Activated CD8-positive, alpha-beta memory T cell treated with anti-CD3 and anti-CD28 coated beads for 1 hour (primary cell): ENCODE results near the gene DCLK2.

Source experiments
- DNase-seq, 2 donors: peaks; one replicate each; pipeline ENCODE4 v3.0.0-alpha.2; 2020; ENCODE audit warnings: low read depth in 1 of 2; ENCODE audit errors: extremely low read depth in 1 of 2

The DCLK2 gene

GRCh38 chr4:150256225-150256620 lies 178.0 kb downstream of the DCLK2 start:
- no peak for DNase-seq

GRCh38 chr4:150256841-150257730 lies 178.8 kb downstream of the DCLK2 start:
- DNase-seq: no peak

- no peak for DNase-seq
These were observed 180.3 kb downstream of the DCLK2 start for GRCh38 chr4:150258569-150258968.

- no peak for DNase-seq
These were observed 181.8 kb downstream of the DCLK2 start for GRCh38 chr4:150259861-150260567.

DNA sequence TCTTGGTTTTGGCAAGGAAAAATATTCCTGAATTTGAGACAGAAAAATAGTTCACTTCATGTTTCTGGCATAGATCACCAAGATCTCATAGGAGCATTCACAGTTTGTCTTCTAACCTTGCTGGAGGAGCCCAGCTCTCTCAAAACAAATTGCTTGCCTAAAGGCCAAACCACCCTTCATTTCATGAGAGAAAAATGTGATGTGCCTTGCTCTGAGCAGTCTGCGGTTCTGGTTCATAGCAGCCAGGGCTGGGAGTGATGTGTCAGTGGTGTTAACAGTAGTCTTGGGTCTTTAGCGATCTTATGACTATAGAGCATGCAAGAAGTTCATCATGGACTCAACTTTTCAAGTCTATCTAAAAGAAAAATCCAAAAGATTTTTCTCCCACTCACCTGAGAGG lies 183.3 kb downstream of the DCLK2 start:
- no peak for DNase-seq

DNA sequence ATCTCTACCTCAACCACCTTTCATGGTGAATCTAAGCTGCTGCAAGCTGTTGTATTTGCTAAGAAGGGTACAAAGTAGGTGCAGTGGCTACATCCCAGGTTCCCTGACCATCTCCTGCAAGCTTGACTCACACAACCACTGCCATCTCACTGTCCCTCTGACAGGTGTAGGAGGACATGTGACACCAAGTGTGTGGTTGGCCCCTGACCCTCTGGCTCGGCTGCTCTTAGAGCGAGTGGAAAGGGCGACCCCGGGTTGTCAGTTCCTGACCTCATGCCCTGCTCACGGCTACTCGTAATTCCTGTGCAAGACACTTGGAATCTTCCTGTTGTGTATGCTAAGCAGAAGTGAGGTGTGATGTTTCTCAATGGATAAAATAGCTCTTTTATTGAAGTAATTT lies 184.4 kb downstream of the DCLK2 start:
- DNase-seq: no peak

- no peak for DNase-seq
These were observed 186.4 kb downstream of the DCLK2 start for GRCh38 chr4:150264595-150265161.

DNA sequence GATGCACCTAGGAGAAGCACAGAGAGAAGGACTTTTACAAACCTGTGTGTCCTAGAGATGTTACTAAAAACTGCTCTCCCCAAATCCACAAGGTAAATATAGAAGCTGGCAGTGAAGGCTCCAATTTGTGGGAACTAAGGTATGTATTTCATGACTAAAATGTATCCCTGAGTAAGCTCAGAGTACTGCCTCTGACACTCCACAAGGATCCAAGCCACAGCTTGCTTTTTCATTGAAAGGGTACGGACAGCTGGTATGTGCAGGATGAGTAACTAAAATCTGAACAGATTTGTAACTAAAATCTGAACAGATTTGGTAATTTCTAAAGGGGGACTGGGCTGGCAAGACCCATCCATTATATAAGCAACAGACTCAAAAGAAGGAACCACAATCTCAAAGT lies 187.6 kb downstream of the DCLK2 start:
- no peak for DNase-seq

DNA sequence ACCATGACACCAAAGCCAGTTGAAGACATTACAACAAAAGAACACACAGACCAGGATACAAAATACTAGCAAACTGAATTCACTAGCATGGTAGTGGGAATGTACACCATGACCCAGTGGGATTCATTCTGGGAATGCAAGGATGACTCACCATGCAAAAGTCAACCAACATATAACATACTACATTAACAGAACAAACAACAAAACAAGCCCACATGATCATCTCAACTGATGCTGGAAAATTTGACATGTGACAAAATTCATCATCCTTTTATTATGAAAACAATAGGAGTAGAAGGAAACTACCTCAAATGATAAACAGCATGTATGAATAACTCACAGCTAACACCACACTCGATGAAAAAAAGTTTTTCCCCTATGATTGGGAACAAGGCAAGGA lies 190.2 kb downstream of the DCLK2 start:
- no peak for DNase-seq

DNA sequence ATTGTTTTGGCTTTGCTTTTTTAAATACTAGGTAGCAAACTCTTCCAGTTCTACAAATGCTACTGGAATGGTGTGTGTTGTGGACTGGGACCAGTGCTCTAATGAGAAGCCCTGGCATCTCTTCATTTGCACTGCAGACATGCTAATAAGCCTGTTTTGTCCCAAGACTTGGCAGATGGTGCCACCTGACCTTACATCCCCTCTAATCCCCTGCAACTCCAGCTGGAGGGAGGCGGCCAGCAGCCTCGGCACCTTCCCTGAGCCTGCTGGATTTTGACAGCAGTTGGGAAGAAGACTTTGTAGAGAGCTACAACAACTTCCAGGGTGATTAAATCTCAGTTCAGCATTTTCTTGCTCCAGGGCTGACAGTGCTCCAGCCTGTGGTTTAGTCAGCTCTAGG lies 200.0 kb downstream of the DCLK2 start:
- DNase-seq: no peak

- DNase-seq: no peak
These were observed 202.0 kb downstream of the DCLK2 start for GRCh38 chr4:150280081-150280895.

DNA sequence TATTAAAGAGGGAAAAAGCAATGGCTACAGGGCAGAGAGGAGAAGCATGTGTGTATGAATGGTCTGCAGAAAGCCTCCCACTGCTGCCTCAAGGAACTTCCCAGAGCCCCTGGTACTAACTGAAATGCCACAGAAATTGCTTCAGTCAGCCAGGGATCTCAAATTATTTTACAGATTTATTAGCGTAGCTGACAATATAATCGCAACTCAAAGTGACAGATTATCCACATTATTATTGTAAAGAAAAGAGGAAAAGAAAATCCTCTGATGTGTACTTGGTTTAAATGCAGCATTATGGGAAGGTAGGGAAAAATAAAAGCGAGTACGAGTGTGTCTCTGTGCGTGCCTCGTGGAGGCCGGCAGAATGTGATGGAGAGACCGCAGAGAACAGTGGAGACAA lies 202.7 kb downstream of the DCLK2 start:
- no peak for DNase-seq

DNA sequence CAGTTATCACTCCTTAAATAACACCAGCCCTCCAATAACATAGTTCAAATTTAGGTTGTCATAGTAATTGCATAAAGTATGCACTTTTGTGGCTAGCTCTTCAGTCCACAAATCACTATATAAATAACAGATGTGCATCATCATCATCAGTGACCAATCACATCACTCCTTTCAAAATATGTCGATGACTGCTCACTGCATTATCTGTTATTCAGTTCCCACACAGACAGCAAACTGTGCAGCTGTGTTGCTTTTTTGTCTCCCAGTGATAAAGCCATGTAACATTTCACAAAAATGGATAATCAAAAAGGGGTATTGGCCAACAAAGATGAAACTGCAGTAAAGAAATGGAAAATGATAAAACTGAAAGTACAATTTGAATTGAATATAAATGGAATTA lies 205.4 kb downstream of the DCLK2 start:
- no peak for DNase-seq

- no peak for DNase-seq
These were observed 208.4 kb downstream of the DCLK2 start for GRCh38 chr4:150286656-150287055.

DNA sequence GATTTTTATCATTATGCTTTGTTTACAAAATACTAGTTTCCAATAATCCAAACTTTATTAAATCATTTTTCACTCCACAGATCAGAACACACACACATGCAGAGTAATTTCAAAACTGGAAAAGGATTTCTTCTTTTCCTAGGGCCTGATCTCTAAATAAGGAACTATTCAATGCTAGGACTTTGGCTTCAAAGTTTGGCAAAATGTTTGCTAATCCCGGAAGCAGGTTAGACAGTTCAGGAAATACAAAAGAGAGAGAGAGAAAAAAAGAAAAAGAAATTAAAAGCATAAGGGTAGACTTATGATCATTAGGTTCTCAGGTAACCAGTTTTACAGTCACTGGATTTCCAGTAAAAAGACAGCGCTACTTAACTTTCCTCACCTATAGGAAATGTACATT lies 211.0 kb downstream of the DCLK2 start:
- no peak for DNase-seq

- no peak for DNase-seq
These were observed 211.6 kb downstream of the DCLK2 start for GRCh38 chr4:150289881-150290280.

- no peak for DNase-seq
These were observed 219.7 kb downstream of the DCLK2 start for GRCh38 chr4:150297861-150298474.

- no peak for DNase-seq
These were observed 221.6 kb downstream of the DCLK2 start for GRCh38 chr4:150299816-150300215.

DNA sequence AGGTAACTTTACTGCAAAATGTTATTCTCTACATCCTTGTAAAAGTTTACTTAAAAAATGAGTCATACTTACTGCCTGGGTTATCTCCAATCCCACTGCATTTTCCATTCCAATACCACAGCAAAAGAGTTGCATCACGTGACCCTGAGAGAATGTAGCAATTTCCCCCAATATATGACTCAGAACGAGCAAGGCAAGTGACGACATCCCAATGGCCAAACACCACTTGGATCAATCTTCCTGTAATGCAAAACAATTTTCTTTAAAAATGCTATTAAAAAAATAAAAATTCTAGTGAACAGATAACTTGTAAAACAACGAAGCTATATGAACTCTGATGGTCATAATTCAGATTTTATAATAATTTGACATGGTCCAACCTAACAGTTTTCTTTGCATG lies 224.3 kb downstream of the DCLK2 start:
- DNase-seq: no peak

GRCh38 chr4:150305995-150306394 lies 227.8 kb downstream of the DCLK2 start:
- no peak for DNase-seq

DNA sequence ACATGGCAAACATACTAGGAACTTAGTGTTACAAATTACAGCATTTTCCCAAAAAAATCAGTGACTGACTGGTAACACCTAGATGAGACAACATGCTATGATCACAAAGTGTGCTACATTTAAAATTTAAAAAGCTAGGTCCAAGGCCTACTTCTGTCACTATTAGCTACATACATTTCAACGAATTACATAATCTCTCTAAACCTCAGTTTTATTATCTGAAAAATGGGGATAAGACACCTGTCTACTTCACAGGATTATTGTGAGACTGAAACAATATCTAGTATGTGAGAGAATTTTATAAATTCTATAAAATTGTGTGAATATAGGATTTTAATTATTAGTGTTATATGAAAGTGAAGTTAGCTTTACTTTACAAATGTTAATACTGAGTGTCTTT lies 228.5 kb downstream of the DCLK2 start:
- no peak for DNase-seq
